NCI-H1436 (cell line): ENCODE data around the gene ZNF195.
"Not testable (repeated sequence)": the region's sequence is repeated elsewhere in the genome, so short reads cannot be mapped to it uniquely, and the experiment has no call there.

Experiments
- DNase-seq: peaks from one replicate; lab custom pipeline; 2025; lab: John Stamatoyannopoulos, UW

ZNF195 gene

GRCh38 chr11:3402181-3402860, 23.4 kb upstream of the ZNF195 start:
- not testable (repeated sequence) for DNase-seq

DNA sequence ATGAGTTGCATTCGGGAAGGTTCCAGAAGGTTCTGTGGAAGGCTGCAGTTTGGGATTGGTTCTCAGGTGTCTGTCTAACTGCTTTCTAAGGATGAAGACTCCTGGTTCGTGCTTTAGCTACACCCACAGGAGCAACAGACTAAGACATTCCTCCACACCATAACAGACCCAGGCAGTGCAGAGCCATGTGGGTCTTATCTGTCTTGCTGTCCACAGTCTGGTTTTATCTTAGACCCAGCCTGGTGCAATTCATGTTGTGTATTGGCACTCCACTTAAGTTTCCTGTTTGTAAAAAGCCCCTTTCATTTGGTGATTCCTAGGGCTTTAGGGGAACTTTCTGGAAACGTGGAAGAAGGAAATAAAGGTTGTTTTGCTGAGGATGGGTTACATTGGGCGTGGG, 22.1 kb upstream of the ZNF195 start:
- not testable (repeated sequence) for DNase-seq

DNA sequence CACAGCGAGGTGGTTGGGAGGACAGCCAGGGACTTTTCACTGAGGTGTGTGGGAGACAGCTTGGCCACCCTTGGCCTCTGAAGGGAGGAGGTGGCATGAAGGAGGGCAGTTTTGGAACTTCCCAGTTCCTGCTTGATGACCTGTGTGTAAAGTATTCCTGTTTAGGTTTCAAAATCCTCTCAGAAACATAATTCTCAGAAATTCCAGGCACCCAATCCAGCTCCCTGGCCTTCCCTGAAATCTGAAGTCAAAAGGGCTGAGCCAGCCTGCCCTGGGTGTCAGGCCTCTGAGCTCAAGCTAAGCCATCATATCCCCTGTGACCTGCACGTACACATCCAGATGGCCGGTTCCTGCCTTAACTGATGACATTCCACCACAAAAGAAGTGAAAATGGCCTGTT, 19.6 kb upstream of the ZNF195 start:
- not testable (repeated sequence) for DNase-seq

DNA sequence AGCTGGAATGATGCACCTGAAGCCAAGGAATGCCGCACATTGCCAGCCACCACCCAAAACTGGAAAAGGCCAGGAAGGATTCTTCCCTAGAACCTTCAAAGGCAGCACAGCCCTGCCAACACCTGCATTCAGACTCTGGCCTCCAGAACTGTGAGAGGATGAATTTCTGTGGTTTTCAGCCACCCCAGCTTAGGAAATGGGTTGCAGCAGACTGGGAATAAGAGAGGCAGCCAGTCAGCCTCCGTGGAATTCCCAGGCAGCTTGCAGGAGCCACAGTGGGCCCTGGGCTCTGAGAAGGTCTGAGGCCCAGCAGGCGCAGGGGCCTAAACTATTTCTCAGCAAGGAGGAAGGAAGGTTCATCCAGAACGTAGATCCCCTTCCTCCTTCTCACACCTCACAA, 19.2 kb upstream of the ZNF195 start:
- DNase-seq, result not testable (repeated sequence)

DNA sequence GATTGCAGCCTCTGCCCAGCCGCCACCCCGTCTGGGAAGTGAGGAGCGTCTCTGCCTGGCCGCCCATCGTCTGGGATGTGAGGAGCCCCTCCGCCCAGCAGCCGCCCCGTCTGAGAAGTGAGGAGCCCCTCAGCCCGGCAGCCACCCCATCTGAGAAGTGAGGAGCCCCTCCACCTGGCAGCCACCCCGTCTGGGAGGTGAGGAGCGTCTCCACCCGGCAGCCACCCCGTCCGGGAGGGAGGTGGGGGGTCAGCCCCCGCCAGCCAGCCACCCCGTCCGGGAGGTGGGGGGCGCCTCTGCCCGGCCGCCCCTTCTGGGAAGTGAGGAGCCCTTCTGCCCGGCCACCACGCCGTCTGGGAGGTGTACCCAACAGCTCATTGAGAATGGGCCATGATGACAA, 18.3 kb upstream of the ZNF195 start:
- DNase-seq, result not testable (repeated sequence)

- DNase-seq, result not testable (repeated sequence)
These were observed 16.5 kb upstream of the ZNF195 start for GRCh38 chr11:3395468-3395867.

DNA sequence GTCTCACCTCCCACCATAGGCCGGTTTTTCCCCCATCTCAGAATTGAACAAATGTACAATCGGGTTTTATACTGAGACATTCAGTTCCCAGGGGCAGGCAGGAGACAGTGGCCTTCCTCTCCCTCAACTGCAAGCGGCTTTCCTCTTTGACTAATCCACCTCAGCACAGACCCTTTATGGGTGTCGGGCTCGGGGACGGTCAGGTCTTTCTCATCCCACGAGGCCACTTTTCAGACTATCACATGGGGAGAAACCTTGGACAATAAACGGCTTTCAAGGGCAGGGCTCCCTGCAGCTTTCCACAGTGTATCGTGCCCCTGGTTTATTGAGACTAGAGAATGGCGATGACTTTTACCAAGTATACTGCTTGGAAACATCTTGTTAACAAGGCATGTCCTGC, 16.0 kb upstream of the ZNF195 start:
- DNase-seq, result not testable (repeated sequence)

DNA sequence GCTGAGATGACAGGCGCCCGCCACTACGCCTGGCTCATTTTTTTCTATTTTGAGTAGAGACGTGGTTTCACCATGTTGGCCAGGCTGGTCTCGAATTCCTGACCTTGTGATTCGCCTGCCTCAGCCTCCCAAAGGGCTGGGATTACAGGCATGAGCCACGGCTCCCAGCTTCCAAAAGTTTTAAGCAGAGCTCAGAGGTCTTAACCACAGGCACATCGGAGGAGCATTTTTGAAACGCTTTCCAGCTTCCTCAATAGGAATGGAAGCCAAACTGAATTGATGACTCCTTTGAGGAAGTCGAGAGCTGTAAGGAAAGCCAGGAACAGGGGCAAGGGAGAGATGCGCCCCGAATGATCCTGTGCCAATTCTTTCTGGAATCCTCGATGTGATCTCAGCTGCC, 14.5 kb upstream of the ZNF195 start:
- DNase-seq, result not testable (repeated sequence)

DNA sequence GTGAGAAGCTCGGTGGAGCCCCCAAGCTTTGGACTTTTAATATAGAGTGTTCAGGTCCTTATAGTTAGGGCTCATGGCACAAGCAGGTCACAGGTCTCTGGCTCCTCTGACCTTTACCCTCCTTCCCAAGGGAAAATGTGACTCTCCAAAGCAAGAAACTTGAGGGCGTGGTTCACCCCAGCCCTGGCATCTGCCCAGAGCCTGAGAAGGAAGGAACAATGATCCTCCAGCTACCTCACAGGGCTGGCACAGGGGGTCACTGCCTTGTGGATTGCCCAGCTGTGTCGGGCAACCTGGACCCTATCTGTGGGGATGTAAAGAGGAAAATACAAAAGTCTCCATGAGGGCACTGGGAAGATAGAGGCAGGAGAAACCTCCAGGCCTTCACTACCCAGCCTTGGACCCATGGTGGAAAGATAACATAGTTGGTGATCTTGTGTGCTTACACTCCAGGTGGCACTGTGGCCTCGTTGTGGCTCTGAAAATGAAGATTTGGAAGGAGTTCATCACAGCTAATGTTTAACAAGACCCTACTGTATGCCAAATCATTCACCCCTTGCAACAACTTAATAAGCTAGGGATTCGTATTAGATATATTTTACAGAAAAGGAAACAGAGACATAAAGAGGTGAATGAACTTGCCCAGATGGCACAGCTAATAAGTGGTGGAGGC, 3.8 kb upstream of the ZNF195 start:
- no peak for DNase-seq

GRCh38 chr11:3381794-3382193, 2.8 kb upstream of the ZNF195 start:
- no peak for DNase-seq

DNA sequence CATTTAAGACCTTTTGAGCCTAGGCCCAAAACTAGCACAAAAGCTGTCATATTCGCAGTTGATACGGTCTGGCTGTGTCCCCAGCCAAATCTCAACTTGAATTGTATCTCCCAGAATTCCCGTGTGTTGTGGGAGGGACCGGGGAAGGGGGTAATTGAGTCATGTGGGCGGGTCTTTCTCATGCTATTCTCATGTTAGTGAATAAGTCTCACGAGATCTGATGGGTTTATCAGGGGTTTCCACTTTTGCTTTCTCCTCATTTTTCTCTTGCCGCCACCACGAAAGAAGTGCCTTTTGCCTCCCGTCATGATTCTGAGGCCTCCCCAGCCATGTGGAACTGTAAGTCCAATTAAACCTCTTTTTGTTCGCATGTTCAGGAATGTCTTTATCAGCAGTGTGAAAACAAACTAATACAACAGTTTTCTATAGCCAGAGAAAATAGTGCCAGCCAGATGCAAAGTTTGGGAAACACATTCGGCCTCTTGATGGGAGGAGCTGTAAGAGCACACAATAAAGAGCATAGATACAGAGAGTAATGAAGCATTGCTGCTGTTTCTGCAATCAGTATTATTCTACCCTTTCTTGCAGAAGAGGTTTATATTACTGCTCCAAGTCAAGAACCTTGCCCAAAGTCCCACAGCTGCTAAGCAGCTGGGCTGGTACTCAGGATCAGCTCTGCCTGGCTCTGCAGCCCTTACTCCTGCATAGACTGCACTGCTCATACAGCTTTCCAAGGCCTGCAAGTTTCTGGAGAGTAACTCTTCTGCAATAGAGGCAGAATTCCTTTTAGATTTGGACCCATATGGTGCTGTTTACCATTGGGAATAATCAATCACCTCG, 2.0 kb upstream of the ZNF195 start:
- DNase-seq, result no peak

DNA sequence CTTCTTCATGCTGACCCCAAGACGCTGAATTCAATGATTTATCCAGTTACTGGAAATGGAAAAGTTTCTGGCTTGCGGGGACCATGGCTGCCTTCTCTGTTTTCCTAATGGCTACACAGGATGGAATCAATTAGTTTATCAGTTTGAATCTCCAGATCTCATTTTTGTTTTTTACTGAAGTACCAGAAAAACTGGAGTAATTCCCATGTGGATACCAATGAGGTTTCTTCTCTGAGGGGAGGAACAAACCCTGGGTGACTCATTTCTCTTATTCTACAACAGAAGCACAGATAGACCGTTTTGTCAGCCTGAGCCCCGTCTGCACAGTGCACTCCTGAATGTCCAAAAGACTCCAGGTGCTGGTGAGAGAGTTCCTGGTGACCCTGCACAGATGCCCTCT, 3.4 kb downstream of the ZNF195 start:
- DNase-seq, result no peak

DNA sequence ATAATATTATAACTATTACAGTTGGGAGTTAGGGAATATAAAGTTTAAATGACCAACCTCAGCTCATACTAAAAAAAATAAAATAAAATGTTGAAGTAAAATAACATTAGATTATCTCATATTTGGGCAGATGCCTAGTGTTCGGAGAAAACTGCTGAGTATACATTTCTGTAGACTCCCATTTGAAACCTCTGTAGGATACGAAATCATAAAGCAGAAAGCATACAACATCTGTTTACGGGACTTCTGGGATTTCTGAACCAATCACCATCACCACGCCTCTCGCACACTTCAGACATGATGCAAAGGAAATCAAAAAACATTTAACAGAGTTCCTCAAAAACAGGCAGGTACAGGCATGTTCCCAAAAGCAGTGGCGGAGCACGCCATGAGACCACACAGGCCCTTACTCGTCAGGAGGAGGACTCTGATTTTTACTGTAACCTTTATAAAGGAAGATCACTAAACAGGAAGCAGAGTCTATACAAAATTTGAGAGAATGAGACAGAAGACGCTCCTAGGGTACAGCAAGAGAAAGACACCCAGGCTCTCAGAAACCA, 8.6 kb downstream of the ZNF195 start:
- DNase-seq, result no peak

DNA sequence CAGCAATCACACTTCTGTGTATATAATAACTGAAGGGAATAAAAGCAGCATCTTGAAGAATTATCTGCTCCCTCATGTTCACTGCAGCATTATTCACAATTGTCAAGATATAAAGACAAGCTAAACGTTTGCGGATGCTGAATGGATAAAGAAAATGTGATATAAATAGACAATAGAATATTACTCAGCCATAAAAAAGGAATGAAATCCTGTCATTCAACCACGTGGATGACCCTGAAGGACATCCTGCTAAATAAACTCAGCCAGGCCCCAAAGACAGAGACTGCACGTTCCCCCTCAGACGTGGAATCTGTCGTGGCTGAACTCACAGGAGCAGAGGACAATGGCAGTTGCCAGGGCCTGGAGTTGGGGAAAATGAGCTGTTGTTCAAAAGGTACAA, 9.6 kb downstream of the ZNF195 start:
- DNase-seq, result no peak

DNA sequence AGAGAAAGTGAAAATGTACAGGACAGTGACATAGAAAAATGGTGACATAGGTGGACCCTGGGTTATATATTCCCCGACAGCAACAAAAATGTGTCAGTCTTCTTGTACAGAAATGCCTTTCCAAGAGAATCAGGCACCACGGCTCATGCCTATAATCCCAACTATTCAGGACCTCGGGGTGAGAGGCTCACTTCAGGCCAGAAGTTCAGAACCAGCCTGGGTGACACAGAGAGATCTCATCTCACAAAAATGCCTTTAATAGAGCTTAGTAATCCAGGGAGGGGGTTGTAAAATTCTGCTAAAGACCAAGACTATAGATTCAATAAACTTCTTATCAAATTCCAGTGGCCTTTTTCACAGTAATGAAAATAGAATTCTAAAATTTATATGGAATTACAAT, 10.7 kb downstream of the ZNF195 start:
- DNase-seq, result no peak

GRCh38 chr11:3367221-3367620, 11.7 kb downstream of the ZNF195 start:
- no peak for DNase-seq

- DNase-seq, result no peak
These were observed 19.7 kb downstream of the ZNF195 start for GRCh38 chr11:3359092-3359824.

- no peak for DNase-seq
These were observed 20.8 kb downstream of the ZNF195 start for GRCh38 chr11:3357994-3358676.

GRCh38 chr11:3357302-3357701, 21.6 kb downstream of the ZNF195 start:
- no peak for DNase-seq

DNA sequence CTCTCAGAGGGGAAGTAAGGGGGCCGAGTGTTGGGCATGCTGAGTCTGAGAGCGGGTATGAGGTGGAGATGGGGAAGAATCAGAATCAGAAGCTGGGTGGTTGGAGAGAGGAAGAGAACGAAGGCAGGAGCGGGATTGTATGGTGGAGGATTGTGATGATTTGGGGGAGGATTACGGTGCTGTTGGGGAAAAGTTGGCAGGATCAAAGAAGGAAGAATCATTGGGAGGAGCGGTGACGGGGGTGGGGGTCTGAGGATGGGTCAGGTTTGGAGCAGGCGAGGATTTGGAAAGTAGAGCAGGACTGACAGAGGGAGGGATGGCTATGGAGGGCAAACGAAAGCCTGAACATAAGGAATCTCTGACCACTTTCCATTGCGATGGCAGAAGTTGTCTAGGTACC, 22.1 kb downstream of the ZNF195 start:
- no peak for DNase-seq

DNA sequence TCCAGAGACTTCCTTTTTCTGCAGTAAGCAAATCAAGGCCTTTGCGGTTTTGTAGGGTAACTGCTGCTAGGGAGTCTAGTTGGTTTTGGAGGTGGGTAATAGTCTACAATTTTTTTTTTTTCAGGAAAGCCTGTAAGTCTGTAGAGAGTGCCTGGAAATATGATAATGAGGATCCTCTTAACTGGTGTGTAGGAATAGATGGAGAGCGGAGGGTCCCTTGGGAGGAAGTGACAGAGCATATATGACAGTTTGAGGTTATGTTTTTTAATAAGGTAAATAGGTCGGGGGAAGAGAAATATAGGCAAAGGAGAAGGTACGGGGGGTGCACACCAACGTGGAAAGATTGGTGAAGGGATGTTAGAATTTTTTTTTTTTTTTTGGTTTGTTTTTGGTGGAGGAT, 25.9 kb downstream of the ZNF195 start:
- DNase-seq, result no peak
